HG02678 (cell line): ENCODE results near the gene CFAP90.

Experiments used
- ATAC-seq: cut with Tn5 transposase; IDR thresholded peaks from one replicate; pipeline ENCODE4 v1.9.1; 2021; ENCODE audit warnings: mild to moderate bottlenecking, moderate library complexity; ENCODE audit not compliant: unreplicated experiment

The CFAP90 gene

DNA sequence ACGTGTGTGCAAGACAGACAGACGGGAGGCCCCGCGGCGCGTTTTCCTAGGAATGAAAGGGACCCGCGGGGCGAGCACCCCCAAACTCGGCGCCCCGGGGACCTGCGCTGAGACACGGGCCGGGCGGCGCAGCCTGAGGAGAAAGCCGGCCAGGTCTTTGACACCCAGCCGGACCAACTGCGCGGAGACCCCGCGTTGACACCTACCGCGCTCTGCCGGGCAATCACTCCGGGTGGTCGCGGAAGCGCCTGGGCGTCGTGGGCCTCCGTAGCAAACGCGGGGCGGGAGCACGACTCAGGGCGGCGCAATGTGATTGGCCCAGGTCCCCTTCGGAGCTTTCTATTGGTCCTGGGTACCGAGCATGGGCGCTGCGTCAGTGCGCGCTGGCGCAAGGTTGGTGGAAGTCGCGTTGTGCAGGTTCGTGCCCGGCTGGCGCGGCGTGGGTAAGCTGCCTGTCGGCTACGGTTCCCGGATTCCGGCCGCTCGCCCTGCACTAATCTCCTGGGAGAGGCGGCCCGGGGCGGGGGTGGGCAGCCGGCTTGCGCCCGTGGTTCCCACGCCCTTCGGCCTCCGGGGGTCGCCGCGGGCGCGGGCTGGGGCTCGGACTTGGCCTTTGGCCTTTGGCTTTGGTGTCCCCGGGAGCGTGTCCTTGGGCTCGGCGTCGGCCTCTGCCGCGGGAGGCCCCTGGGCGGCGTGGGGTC is 18.0 kb upstream of the CFAP90 start, which contains the start of the genes FASTKD3 and MTRR:
FASTKD3 (minus strand) TSS at position 259 of the 701 bp plus-strand sequence. CDS start 948 bp downstream, outside the sequence.
MTRR (plus strand) TSS at position 376 of the 701 bp plus-strand sequence. CDS start 1,647 bp downstream, outside the sequence.
- ATAC-seq = peak; percentile 96

DNA sequence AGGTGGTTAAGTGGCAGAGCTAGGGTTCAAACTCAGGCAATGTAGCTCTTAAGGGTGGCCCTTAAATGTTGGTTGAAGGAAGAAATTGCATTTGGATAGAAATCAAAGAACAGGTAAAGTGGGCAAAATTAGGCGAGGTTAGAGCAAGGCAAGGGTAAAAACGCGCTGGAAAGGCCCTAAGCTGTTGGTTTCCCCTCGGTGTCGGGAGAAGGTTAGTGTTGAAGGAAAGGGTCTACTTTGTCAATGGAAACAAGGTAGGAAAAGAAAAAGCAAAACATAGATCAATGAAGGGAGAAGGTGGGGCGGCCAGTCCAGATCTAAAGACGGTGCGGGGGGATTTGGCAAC is 17.5 kb upstream of the CFAP90 start:
- ATAC-seq = no peak

GRCh38 chr5:7867260-7867659 is 16.3 kb upstream of the CFAP90 start:
- no peak for ATAC-seq

DNA sequence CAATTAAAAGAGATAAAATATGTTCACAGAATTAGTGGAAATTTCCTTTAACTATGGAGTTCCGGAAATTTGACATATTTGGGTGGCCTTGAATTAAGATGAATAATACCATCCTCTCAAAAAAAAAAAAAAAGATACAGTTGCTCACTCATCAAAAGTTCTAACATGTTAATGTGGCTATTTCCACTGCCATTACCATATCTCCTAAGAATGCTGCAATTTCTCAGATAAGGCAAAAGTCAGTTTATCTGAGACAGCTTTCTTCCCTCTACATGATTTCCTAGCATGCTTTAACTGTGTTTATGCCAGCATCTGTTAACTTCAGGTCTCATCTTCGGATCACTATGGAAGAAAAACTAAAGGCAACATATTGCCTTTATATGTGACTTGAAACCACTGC is 15.3 kb upstream of the CFAP90 start:
- no peak for ATAC-seq

DNA sequence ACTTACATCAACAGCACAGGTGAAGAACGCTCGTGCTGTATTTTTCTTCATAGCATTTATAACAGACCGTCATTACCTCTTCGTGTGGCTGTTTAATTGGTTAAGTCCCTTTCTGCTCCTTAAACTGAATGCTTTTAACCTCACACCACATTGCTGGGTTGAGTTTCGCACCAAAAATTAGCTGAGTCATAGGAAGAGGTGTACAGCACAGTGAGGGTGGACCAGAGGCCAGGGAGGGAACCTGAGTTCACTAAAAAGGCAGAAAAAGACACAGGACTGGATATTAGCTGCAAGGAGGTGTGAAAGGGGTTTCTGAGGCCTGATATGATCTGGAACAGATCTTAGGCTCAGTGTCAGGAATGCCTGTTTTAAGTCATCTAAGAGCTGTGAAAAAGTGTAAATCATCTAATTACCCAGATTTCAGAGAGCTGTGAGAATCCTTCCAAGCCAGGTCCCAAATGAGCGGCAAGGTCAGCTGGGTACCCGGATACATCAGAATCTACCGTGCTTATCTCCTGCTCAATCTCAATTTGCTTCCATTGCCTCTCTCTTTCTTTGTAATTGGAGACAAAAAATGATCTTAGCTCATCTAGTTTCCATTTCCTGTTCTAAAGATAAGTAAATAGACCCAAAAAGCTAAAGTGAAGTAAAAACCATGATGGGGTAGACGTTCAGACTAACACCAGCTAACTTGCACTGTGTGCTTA is 7.1 kb upstream of the CFAP90 start:
- ATAC-seq = peak; percentile 40

GRCh38 chr5:7857361-7857760 is 6.4 kb upstream of the CFAP90 start:
- ATAC-seq = no peak

- ATAC-seq = no peak
Observed at GRCh38 chr5:7856855-7857254, 5.9 kb upstream of the CFAP90 start.

DNA sequence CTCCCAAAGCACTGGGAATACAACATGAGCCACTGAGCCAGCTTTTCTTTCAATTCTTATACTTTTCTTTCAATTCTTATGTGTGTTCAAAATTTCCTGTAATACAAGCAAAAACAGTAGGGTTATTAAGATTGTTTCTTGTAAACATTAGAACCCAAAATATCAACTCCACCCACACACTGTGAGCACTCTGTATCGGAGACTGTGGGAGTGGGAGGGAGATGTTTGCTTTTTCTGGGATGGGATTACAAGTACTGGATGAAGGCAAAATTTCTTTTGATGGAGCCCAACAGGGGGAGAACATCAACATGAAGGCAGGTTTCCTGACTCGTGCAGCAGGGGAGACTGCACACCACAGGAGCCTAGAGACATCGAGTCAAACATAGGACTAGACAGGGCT is 4.7 kb upstream of the CFAP90 start:
- no peak for ATAC-seq

GRCh38 chr5:7852988-7853387 is 2.1 kb upstream of the CFAP90 start:
- ATAC-seq = no peak

DNA sequence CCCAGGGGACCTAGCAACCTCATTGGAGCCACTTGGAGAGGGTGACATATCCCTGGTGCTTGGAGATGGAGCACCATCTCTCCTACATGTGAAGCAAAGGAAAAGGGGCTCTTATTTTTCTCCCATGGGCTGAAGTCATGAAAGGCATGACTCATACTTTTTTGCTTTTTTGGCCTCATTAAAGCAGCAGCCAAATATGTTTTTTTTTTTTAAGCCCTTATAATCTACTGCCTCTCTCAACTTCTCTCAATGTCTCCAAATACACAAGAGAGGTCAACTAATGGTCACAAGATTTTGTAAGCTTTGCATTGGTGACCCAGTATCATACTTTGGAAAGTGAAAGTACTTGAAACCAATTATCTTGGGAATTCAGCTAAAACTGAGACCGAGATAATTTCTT is 1.6 kb upstream of the CFAP90 start:
- no peak for ATAC-seq

DNA sequence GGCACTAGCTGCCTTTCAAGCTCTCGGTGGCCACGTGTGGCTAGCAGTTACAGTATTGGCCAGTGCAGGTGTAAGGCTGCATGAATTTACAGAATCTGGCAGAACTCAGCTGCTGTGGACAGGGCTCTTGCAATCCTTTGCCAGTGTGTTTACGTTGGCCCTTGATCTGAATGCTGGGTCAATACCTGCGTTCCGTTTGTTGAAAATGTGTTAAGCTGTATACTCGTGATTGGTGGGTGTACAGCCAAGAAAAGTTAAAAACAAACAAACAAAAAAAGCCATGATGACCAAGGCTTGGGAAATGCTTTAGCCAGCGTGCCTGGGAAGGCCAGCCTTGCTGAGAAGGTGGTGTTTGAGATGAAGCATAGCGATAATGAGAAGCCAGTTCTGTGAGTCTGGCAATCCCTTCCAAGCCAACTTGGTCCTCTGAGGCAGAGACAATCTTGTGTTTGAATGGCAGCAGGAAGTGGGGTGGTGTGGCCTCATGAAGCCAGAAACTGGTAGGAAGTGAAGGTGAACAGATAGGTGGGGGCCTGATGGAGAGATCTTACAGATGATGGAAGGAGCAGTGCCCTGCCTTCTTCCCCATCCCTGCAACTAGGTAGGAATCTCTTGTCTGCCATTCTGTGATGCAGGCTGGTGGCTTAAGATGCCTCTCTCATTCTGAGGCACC is 820 bp upstream of the CFAP90 start:
- no peak for ATAC-seq

- no peak for ATAC-seq
Observed at GRCh38 chr5:7851240-7851592, 283 bp upstream of the CFAP90 start.

- ATAC-seq = no peak
Observed at GRCh38 chr5:7849681-7850394, 1.1 kb downstream of the CFAP90 start.

DNA sequence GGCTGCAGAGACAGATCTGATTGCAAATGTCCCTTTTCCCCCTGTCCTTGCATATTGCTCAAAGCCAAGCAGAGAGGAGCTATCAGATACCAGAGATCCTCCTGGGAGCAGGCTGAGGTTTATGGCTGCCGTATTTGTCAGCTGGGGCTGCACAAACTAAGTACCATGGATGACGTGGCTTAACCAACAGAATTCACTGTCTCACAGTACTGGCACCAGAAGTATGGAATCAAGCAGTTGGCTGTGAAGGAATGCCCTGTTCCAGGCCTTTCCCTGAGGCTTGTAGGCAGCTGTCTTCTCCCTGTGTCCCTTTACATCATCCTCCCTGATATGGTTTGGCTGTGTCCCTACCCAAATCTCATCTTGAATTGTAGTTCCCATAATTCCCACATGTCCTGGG is 2.6 kb downstream of the CFAP90 start:
- ATAC-seq = no peak

GRCh38 chr5:7846327-7846726 is 4.6 kb downstream of the CFAP90 start:
- ATAC-seq = no peak

- no peak for ATAC-seq
Observed at GRCh38 chr5:7845557-7845956, 5.4 kb downstream of the CFAP90 start.

GRCh38 chr5:7844901-7845300 is 6.0 kb downstream of the CFAP90 start:
- ATAC-seq = no peak

- ATAC-seq = no peak
Observed at GRCh38 chr5:7842531-7842930, 8.4 kb downstream of the CFAP90 start.

DNA sequence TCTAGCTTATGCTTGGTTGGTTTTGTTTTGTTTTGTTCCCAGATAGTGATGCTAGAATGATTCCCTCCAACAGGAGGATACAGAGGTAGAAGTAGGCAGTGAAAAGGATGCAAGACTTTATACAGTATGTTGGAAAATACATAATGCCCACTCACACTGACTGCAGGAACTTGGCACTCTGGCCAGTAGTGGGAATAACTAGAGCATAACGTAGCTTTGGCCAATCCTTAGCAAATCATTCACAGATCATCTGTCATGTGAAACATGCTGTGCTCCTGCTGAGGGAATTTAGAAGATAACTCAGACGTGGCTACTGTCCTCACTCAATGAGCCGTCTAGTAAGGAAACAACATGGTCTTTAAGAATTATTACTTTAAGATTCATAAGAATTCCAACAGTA is 13.5 kb downstream of the CFAP90 start:
- no peak for ATAC-seq

GRCh38 chr5:7834982-7835381 is 16.0 kb downstream of the CFAP90 start:
- ATAC-seq = no peak

- ATAC-seq = no peak
Observed at GRCh38 chr5:7828269-7828668, 22.7 kb downstream of the CFAP90 start.
